Fibroblast of lung (primary cell): ENCODE measurements around the gene GRIN2A. TPM values are rescaled to one million over a fixed set of nuclear protein-coding genes. Genes with fewer than 3 reads are reported as not detected.

Source experiments
- DNase-seq, 2 donors: peaks; one replicate each; pipeline versions ENCODE4 v3.0.0 to v3.0.0-alpha.2; 2010; ENCODE audit warnings: low read depth in 2 of 2
- H2AFZ ChIP-seq: 2 replicates; pipeline ENCODE4 v1.5.1; 2012; ENCODE audit warnings: low read length, control low read depth, inconsistent platforms
- H3K27ac ChIP-seq: 2 replicates; pipeline ENCODE4 v1.5.1; 2011; ENCODE audit warnings: low read length, control low read depth; ENCODE audit not compliant: insufficient read depth
- H3K27me3 ChIP-seq: 2 replicates; pipeline ENCODE4 v1.5.1; 2011; ENCODE audit warnings: mild to moderate bottlenecking, low read length; ENCODE audit not compliant: control insufficient read depth, insufficient read depth
- H3K36me3 ChIP-seq: 2 replicates; pipeline ENCODE4 v1.5.1; 2011; ENCODE audit warnings: low read length; ENCODE audit not compliant: control insufficient read depth, insufficient read depth
- H3K4me1 ChIP-seq: 2 replicates; pipeline ENCODE4 v1.5.1; 2011; ENCODE audit warnings: low read length; ENCODE audit not compliant: control insufficient read depth, insufficient read depth; ENCODE audit errors: extremely low read depth
- H3K4me2 ChIP-seq: 2 replicates; pipeline ENCODE4 v1.5.1; 2011; ENCODE audit warnings: low read length, control low read depth; ENCODE audit not compliant: insufficient read depth; ENCODE audit errors: extremely low read depth
- H3K4me3 ChIP-seq, 4 experiments: fragments of 200-600 bp in 1 of 4; sonication (generic) in 1 of 4; replicated peaks in 1 of 4; 2 replicates each; pipeline ENCODE4 v1.5.1; 2011 to 2016; ENCODE audit warnings: low read length in 4 of 4, low read depth in 3 of 4, mild to moderate bottlenecking in 3 of 4, control low read depth in 2 of 4, inconsistent platforms in 1 of 4, mixed read lengths in 1 of 4; ENCODE audit not compliant: insufficient read depth in 1 of 4; ENCODE audit errors: control extremely low read depth in 1 of 4
- H3K79me2 ChIP-seq: 2 replicates; pipeline ENCODE4 v1.5.1; 2012; ENCODE audit warnings: mild to moderate bottlenecking, low read length, inconsistent platforms; ENCODE audit not compliant: control insufficient read depth, insufficient read depth
- H3K9ac ChIP-seq: 2 replicates; pipeline ENCODE4 v1.5.1; 2011; ENCODE audit warnings: mild to moderate bottlenecking, low read length, control low read depth; ENCODE audit not compliant: insufficient read depth
- H3K9me3 ChIP-seq: 2 replicates; pipeline ENCODE4 v1.5.1; 2012; ENCODE audit warnings: low read depth, low read length; ENCODE audit not compliant: control insufficient read depth, insufficient read depth
- H4K20me1 ChIP-seq: 2 replicates; pipeline ENCODE4 v1.5.1; 2011; ENCODE audit warnings: low read length; ENCODE audit not compliant: control insufficient read depth, insufficient read depth; ENCODE audit errors: extremely low read depth
- CTCF ChIP-seq, 2 donors: IDR thresholded peaks in 1 of 2; conservative IDR thresholded peaks in 1 of 2; 1 replicate in 1 of 2; 2 replicates in 1 of 2; pipeline ENCODE4 v1.5.1; 2011 to 2012; ENCODE audit warnings: low read length in 2 of 2, control low read depth in 1 of 2, inconsistent platforms in 1 of 2, low read depth in 1 of 2, mild to moderate bottlenecking in 1 of 2
- EZH2 ChIP-seq: IDR thresholded peaks from 2 replicates; pipeline ENCODE4 v1.5.1; 2012; ENCODE audit warnings: low read length, control low read depth, mild to moderate bottlenecking; ENCODE audit errors: missing control alignments
- polyA plus RNA-seq, 2 donors: library from polyadenylated mRNA; depleted of rRNA in 1 of 2; stranded (reverse) in 1 of 2; unstranded in 1 of 2; fragments of >200 nt; gene quantifications; 2 replicates each; pipeline ENCODE4 v1.2.1, GENCODE V29; 2011 to 2012; ENCODE audit warnings: missing spikeins in 1 of 2
- total RNA-seq: library from RNA; depleted of rRNA; stranded (reverse); fragments of >200 nt; gene quantifications from 2 replicates; pipeline ENCODE4 v1.2.1, GENCODE V29; 2014

The GRIN2A gene
- total and polyA plus RNA-seq, 2 donors (not counting 1 experiment from before 2014, with no cell fraction given) = 0.15 to 0.33 TPM

- Histone ChIP-seq H3K9me3 (no peaks in the 10 kb centered on the region), H3K36me3 (no peaks in the 10 kb centered on the region), H3K4me3 (no peak overlapping the region), H4K20me1 (no peaks in the 10 kb centered on the region), H3K27ac (no peak overlapping the region), H3K27me3 (no peaks in the 10 kb centered on the region), H3K4me1 (no peaks in the 10 kb centered on the region), H3K9ac (no peak overlapping the region), H2AFZ (no peak overlapping the region), H3K79me2 (no peaks in the 10 kb centered on the region), H3K4me2 (no peak overlapping the region)
- DNase-seq = no peak
- no peak for TF ChIP-seq EZH2
- no peak for TF ChIP-seq CTCF (conservative IDR thresholded peaks at IDR 0.05 in 1 of 2, IDR thresholded peaks at IDR 0.05 in 1 of 2; ENCODE audit: low read depth in 1 of 2, low read length in 2 of 2)
Measured at GRCh38 chr16:10226987-10227306, 44.7 kb upstream of the GRIN2A start.

GRCh38 chr16:10226141-10226986 is 44.1 kb upstream of the GRIN2A start:
- H3K9ac ChIP-seq = no peak overlapping the region
- no peak overlapping the region for H3K4me3 ChIP-seq
- no peaks in the 10 kb centered on the region for H4K20me1 ChIP-seq
- H3K27ac ChIP-seq = no peak overlapping the region
- no peak overlapping the region for H3K4me2 ChIP-seq
- H3K27me3 ChIP-seq = no peaks in the 10 kb centered on the region
- no peaks in the 10 kb centered on the region for H3K9me3 ChIP-seq
- no peaks in the 10 kb centered on the region for H3K36me3 ChIP-seq
- DNase-seq = no peak
- H3K79me2 ChIP-seq = no peaks in the 10 kb centered on the region
- TF ChIP-seq EZH2 (no peak), CTCF (conservative IDR thresholded peaks at IDR 0.05 in 1 of 2, IDR thresholded peaks at IDR 0.05 in 1 of 2; ENCODE audit: low read depth in 1 of 2, low read length in 2 of 2) (no peak)
- H2AFZ ChIP-seq = no peak overlapping the region
- H3K4me1 ChIP-seq = no peaks in the 10 kb centered on the region

- no peak overlapping the region for H3K4me2 ChIP-seq
- no peak overlapping the region for H3K9ac ChIP-seq
- no peaks in the 10 kb centered on the region for H3K36me3 ChIP-seq
- H2AFZ ChIP-seq = no peak overlapping the region
- H3K4me1 ChIP-seq = no peaks in the 10 kb centered on the region
- TF ChIP-seq EZH2 (no peak), CTCF (conservative IDR thresholded peaks at IDR 0.05 in 1 of 2, IDR thresholded peaks at IDR 0.05 in 1 of 2; ENCODE audit: low read depth in 1 of 2, low read length in 2 of 2) (no peak)
- H3K4me3 ChIP-seq = no peak overlapping the region
- no peaks in the 10 kb centered on the region for H3K27me3 ChIP-seq
- no peak overlapping the region for H3K27ac ChIP-seq
- no peaks in the 10 kb centered on the region for H4K20me1 ChIP-seq
- H3K9me3 ChIP-seq = no peaks in the 10 kb centered on the region
- DNase-seq = no peak
- no peaks in the 10 kb centered on the region for H3K79me2 ChIP-seq
Measured at GRCh38 chr16:10225653-10226052, 43.4 kb upstream of the GRIN2A start.
